Measurements from ENCODE around the gene FEM1B.
A peak's percentile ranks its signal among the peaks of the same experiment; 100 is the strongest.

FEM1B gene

GRCh38 chr15:68328964-68329363 is 51.4 kb downstream of the FEM1B start:
- no peak for DNase-seq

- DNase-seq = no peak
These were observed 52.9 kb downstream of the FEM1B start for GRCh38 chr15:68330416-68330815.

GRCh38 chr15:68330901-68331300 is 53.4 kb downstream of the FEM1B start:
- no peak for DNase-seq

GRCh38 chr15:68332266-68332665 is 54.7 kb downstream of the FEM1B start:
- DNase-seq = no peak

GRCh38 chr15:68333775-68334470 is 56.4 kb downstream of the FEM1B start:
- DNase-seq = peak; percentile 82

GRCh38 chr15:68334661-68335124 is 57.1 kb downstream of the FEM1B start:
- peak; percentile 90 for DNase-seq

- no peak for DNase-seq
These were observed 57.7 kb downstream of the FEM1B start for GRCh38 chr15:68335251-68335650.

GRCh38 chr15:68335655-68336054 is 58.1 kb downstream of the FEM1B start:
- no peak for DNase-seq

- no peak for DNase-seq
These were observed 59.0 kb downstream of the FEM1B start for GRCh38 chr15:68336516-68336915.

- DNase-seq = no peak
These were observed 60.3 kb downstream of the FEM1B start for GRCh38 chr15:68337826-68338225.

- no peak for DNase-seq
These were observed 61.9 kb downstream of the FEM1B start for GRCh38 chr15:68339481-68339880.

- no peak for DNase-seq
These were observed 63.5 kb downstream of the FEM1B start for GRCh38 chr15:68340726-68341671.

- no peak for DNase-seq
These were observed 64.5 kb downstream of the FEM1B start for GRCh38 chr15:68341760-68342725.

- no peak for DNase-seq
These were observed 66.2 kb downstream of the FEM1B start for GRCh38 chr15:68343579-68344225.

GRCh38 chr15:68344600-68344999 is 67.1 kb downstream of the FEM1B start:
- DNase-seq = no peak

Measured in fibroblast of skin of right biceps (primary cell).